ENCODE data around the gene SLC6A15. TPM values are rescaled to one million over a fixed set of nuclear protein-coding genes. Genes with fewer than 3 reads are reported as not detected.

SLC6A15 gene
- total RNA-seq, 1 donor from 2014 or later = 0.57 TPM

GRCh38 chr12:84877340-84877739, 35.3 kb downstream of the SLC6A15 start:
- H3K9me3 Mint-ChIP-seq (ENCODE audit: low read depth) = no peaks in the 10 kb centered on the region
- DNase-seq (ENCODE audit: low spot score, unreplicated experiment) = no peak
- no peaks in the 10 kb centered on the region for H3K36me3 Mint-ChIP-seq (ENCODE audit: insufficient read depth)
- H3K27ac Mint-ChIP-seq = no peak overlapping the region
- no peaks in the 10 kb centered on the region for H3K27me3 Mint-ChIP-seq
- H3K4me1 Mint-ChIP-seq (ENCODE audit: low read depth) = no peaks in the 10 kb centered on the region
- no peak overlapping the region for H3K4me3 Mint-ChIP-seq (ENCODE audit: low read depth)
- TF ChIP-seq CTCF (IDR thresholded peaks at IDR 0.05; ENCODE audit: unreplicated experiment) = no peak

GRCh38 chr12:84875241-84875640, 37.4 kb downstream of the SLC6A15 start:
- no peak for DNase-seq (ENCODE audit: low spot score, unreplicated experiment)
- H3K4me1 Mint-ChIP-seq (ENCODE audit: low read depth) = no peaks in the 10 kb centered on the region
- no peaks in the 10 kb centered on the region for H3K36me3 Mint-ChIP-seq (ENCODE audit: insufficient read depth)
- TF ChIP-seq CTCF (IDR thresholded peaks at IDR 0.05; ENCODE audit: unreplicated experiment) = no peak
- H3K27ac Mint-ChIP-seq = no peak overlapping the region
- H3K4me3 Mint-ChIP-seq (ENCODE audit: low read depth) = no peak overlapping the region
- H3K9me3 Mint-ChIP-seq (ENCODE audit: low read depth) = no peaks in the 10 kb centered on the region
- no peaks in the 10 kb centered on the region for H3K27me3 Mint-ChIP-seq

GRCh38 chr12:84874825-84875139, 37.8 kb downstream of the SLC6A15 start:
- no peak overlapping the region for H3K27ac Mint-ChIP-seq
- no peak for DNase-seq (ENCODE audit: low spot score, unreplicated experiment)
- no peak overlapping the region for H3K4me3 Mint-ChIP-seq (ENCODE audit: low read depth)
- no peaks in the 10 kb centered on the region for H3K4me1 Mint-ChIP-seq (ENCODE audit: low read depth)
- no peaks in the 10 kb centered on the region for H3K36me3 Mint-ChIP-seq (ENCODE audit: insufficient read depth)
- no peak for TF ChIP-seq CTCF (IDR thresholded peaks at IDR 0.05; ENCODE audit: unreplicated experiment)
- H3K27me3 Mint-ChIP-seq = no peaks in the 10 kb centered on the region
- H3K9me3 Mint-ChIP-seq (ENCODE audit: low read depth) = no peaks in the 10 kb centered on the region

GRCh38 chr12:84874125-84874824, 38.3 kb downstream of the SLC6A15 start:
- no peaks in the 10 kb centered on the region for H3K4me1 Mint-ChIP-seq (ENCODE audit: low read depth)
- TF ChIP-seq CTCF (IDR thresholded peaks at IDR 0.05; ENCODE audit: unreplicated experiment) = peak; percentile 88
- no peak overlapping the region for H3K4me3 Mint-ChIP-seq (ENCODE audit: low read depth)
- no peaks in the 10 kb centered on the region for H3K36me3 Mint-ChIP-seq (ENCODE audit: insufficient read depth)
- H3K9me3 Mint-ChIP-seq (ENCODE audit: low read depth) = no peaks in the 10 kb centered on the region
- H3K27me3 Mint-ChIP-seq = no peaks in the 10 kb centered on the region
- no peak overlapping the region for H3K27ac Mint-ChIP-seq
- no peak for DNase-seq (ENCODE audit: low spot score, unreplicated experiment)

DNA sequence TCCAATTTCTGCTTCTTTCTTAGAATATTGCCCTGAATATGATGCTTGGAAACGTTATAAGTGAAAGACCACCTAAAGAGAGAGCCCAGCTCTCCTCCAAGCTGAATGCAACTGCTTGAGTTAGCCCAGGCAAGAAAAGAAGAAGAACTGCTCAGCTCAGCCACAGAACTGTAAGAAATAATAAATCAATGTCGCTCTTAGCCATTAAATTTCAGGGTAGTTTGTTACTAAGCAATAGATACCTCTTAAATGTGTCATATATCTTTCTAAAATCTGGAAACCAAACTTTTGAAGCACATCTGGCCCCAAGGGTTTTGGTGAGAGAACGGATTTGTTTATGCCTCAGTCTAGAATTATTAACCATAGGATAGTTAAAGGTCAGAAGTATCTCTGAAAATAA, 50.4 kb downstream of the SLC6A15 start:
- Mint-ChIP-seq H3K4me1 (ENCODE audit: low read depth) (no peaks in the 10 kb centered on the region), H3K9me3 (ENCODE audit: low read depth) (no peaks in the 10 kb centered on the region), H3K27ac (no peak overlapping the region), H3K27me3 (no peaks in the 10 kb centered on the region), H3K4me3 (ENCODE audit: low read depth) (no peak overlapping the region), H3K36me3 (ENCODE audit: insufficient read depth) (no peaks in the 10 kb centered on the region)
- DNase-seq (ENCODE audit: low spot score, unreplicated experiment) = no peak
- no peak for TF ChIP-seq CTCF (IDR thresholded peaks at IDR 0.05; ENCODE audit: unreplicated experiment)
